ENCODE results near the gene HLA-DPA1.
A peak's percentile ranks its signal among the peaks of the same experiment; 100 is the strongest.
"Not testable (repeated sequence)": the region's sequence is repeated elsewhere in the genome, so short reads cannot be mapped to it uniquely, and the experiment has no call there.

Gene HLA-DPA1

DNA sequence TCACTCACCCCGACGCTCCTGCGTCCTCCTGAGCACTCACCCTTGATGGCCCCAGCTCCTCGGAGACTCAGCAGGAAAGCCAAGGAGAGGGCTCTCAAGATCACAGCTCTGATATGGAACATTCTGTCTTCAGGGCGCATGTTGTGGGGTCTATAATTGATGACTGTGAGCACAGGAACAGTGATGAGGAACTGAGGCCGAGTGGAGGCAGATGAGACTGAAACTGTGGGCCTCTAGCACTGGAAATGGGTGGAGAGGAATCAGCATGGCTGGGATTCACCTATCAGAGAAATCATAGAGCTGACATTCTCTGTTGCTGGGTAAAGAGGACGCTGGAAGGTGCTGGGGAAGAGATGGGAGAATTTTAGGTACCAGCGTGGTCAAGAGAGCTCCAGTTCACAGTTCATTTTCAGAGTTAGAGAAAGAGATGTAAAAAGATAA, at the start of gene HLA-DPA1:
TSS of gene HLA-DPA1 (minus strand) at position 219 of the 441 bp plus-strand sequence.
- DNase-seq = peak in 4 of 56 donors; percentile 15 to 27 (median 24)

DNA sequence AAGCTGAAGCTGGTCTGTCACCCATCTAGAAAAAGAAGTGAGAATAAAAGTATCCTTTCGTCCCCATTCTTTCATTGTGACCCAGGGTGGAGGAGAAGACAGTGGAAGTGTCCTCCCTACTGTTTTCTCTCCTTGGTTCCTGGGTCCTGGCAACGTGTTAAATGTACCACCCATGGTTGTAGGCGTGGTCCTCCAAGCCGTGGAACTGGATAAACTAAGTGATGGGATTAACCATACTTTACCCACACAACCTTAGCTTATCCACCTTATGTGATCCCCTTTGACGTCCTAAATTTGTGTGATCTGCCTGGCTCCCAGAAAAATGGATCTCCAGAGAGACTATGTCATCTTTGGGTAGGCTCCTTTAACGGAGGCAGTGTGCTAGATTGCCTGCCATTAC, 49.7 kb upstream of the HLA-DPA1 start:
- no peak for DNase-seq

GRCh38 chr6:33120001-33120400, 46.6 kb upstream of the HLA-DPA1 start:
- no peak for DNase-seq

DNA sequence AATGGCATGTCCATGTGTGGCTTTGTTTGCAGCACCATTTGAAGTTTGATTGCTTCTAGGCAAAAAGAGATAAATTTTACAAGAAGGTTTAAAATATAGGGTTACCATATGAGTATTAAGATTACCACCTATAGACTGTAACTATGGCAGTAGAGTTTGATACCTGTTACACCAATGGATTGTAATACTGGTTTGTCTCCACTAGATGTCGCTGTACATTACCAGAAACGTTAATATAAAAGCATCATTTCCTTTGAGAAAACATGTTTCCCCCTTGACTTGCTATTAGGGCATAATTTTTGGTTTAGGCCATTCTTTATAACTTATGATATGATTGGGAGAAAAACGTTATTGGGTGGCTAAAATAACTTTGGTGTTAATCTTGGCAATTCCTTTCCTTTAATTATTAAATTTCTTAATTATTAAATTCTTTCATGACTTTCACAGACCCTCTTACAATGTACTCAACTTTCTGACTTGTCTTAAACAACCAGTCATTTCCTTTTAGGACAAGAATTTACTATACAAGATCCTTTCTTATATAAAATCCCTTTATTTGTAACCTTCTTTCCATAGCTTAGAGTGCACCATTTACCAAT, 45.2 kb upstream of the HLA-DPA1 start:
- no peak for DNase-seq

DNA sequence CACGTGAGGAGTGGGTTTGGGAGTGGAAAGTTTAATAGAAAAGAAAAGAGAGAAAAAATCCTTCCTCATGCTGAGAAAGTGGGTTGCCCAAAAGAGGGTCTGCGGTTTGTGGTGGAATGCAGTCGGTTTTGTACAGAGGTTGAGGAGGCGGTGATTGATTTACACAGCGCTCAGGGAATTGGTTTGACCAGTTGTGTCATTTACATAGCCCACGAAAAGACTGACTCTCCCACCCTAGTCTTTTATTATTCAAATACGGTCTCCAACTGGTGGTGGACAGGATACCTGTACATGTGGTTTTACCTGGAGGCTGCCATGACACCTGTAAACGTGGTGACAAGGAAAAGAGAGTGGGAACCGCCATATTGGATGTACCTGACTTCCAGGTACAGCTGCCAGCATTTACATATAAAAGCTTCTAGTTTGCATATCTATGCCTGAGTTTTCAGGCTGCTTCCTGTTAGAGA, 44.4 kb upstream of the HLA-DPA1 start:
- no peak for DNase-seq

DNA sequence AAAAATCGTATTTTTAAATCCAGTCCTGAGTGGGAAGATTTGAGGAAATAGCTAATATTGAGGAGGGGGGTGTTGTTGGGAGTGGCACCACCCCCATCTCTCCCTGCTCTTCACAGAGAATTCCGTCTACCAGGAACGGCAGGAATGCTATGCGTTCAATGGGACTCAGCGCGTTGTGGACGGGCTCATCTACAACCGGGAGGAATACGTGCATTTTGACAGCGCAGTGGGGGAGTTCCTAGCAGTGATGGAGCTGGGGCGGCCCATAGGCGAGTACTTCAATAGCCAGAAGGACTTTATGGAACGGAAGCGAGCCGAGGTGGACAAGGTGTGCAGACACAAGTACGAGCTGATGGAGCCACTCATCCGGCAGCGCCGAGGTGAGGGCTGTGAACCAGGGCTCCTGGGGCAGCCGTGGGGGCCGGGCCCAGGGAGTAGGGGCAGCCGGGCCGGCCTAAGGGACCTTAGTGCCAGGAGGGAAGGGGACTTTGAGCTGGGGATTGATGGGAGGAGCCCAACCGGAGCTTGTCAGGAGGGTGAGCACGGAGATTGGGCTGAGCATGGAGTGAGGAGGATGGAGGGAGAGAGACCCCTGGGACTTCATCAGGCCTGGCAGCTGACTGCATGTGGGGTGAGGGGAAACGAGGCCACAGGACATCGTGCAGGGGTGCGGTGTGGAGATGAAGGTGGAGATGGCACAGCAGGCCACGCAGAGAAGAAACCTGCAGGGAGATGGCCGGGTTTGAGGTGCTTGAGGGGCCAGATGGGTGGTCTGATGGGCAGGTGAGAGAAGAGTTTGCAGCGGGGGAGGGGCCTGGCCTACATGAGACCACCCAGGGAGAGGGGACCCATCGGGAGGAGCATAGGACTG, 43.6 kb upstream of the HLA-DPA1 start:
- DNase-seq = peak in 5 of 56 donors; percentile 9 to 29 (median 19)

- no peak for DNase-seq
These were observed 43.0 kb upstream of the HLA-DPA1 start for GRCh38 chr6:33116417-33116816.

GRCh38 chr6:33114406-33114805, 41.0 kb upstream of the HLA-DPA1 start:
- no peak for DNase-seq

DNA sequence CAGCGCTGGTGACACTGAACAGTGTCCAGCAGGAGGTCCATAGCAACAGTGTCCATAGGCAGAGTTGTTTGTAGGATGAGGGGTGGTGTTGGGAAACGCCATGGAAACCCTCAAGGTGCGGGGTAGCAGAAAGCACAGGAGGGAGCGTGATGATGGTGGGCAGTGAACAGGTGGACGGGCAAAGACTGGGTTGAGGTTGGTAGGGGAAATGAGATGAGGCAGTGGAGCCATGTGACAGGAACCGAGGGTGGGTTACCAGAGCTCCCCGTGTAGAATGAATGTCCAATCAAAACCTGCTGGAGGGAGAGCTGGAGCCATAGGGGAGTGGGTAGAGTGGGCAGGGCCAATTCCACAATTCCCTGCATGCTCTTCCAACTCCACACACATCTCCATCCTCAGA, 40.3 kb upstream of the HLA-DPA1 start:
- DNase-seq = no peak

GRCh38 chr6:33112148-33112547, 38.7 kb upstream of the HLA-DPA1 start:
- DNase-seq = peak in 4 of 56 donors; percentile 5 to 36 (median 14)

GRCh38 chr6:33108307-33108706, 34.9 kb upstream of the HLA-DPA1 start:
- no peak for DNase-seq

DNA sequence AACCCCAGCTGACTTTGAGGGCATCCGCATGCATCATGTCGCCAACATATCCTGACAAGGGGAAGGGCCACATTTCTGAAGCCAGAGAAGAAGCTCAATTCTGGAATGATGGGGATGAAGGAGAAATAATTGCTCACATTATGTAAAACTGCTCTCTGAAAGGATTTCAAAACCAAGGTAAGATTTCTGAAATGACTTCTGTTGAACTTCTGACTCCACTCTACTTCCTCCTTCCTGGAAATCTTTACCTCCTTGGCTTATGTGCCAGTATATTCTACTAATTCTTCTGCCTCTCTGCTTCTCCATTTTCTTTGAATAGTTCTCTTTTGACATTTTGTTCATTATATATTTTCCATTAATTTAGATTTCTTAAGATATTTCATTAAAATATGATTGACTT, 34.2 kb upstream of the HLA-DPA1 start:
- no peak for DNase-seq

GRCh38 chr6:33105916-33106871, 32.7 kb upstream of the HLA-DPA1 start:
- no peak for DNase-seq

GRCh38 chr6:33105386-33105785, 31.9 kb upstream of the HLA-DPA1 start:
- no peak for DNase-seq

GRCh38 chr6:33104887-33105286, 31.4 kb upstream of the HLA-DPA1 start:
- no peak for DNase-seq

DNA sequence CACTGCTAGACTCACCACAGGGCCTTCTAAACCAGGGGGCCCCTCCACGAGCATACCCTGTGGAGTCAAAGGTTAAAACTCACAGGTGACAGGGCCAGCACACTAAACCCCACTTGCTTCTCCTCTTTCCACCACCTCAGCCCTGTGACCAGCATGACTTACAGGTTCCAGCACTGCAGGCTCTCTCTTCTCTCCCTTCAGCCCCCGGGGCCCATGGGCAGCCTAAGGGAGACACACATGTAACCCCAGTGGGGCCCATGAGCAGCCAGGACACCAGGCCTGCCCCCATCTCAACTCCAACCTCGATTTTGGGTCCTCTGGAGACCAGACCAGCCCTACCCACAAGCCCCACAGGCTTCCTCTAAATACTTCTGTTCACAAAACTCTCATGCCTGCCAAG, 30.3 kb upstream of the HLA-DPA1 start:
- no peak for DNase-seq

- not testable (repeated sequence) for DNase-seq
These were observed 27.8 kb upstream of the HLA-DPA1 start for GRCh38 chr6:33101121-33101737.

DNA sequence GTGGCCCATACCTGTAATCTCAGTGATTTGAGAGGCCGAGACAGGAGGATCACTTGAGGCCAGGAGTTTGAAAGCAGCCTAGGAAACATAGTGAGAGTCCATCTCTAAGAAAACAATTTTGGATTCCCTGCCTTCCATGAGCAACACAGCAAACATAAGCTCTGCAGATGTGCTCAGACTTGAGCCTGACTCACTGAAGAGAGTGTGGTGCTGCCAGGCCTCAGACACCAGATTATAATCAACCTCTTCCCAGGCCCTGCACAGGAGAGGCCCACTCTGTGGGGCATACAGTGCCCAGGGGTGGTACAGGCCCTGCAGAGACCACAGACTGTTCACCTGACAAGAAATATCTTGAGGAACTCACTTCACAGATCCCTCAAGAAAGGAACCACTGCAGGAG, 22.2 kb upstream of the HLA-DPA1 start:
- DNase-seq = no peak

DNA sequence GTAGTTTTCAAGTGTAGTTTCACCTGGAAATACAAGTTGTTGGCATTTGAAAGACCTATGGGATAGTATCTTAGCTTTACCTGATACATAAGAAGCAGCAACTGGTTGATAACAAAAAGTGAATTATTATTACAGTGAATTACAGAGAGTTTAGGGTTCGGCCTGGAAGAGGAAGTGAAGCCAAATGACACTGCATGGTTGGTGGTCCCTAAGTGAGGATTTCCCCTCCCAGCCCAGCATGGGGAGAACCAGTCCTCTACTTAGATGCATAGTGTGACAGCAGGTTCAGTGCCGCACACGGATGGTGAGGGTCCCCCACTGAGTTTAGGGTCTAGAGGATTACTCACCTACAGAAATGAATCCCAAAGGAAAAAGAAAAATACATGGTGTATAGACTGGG, 20.4 kb upstream of the HLA-DPA1 start:
- no peak for DNase-seq

GRCh38 chr6:33092385-33092784, 18.9 kb upstream of the HLA-DPA1 start:
- no peak for DNase-seq

DNA sequence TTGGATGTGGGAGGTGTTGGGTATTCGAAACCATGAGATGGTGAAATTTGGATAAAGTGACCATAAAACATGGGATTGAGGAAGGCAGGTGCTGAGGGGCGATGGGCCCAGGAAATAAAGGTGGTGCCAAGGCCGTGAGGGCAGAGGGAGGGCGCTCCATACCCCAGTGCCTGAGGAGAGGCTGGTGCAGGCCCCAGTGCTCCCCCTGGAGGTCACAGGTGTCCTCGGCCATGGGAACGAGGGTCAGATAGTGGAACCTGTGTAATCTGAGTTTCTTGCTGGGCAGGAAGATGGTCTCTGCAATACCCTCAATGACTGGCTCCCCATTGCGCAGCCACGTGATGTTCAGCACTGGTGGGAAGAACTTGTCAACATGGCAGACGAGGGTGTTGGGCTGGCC, 18.5 kb upstream of the HLA-DPA1 start:
- peak in 1 of 56 donors; percentile 21 for DNase-seq

Measured in nucleus accumbens (tissue), 56 donors.